ENCODE data around the gene PRR36. TPM values are rescaled to one million over a fixed set of nuclear protein-coding genes. Genes with fewer than 3 reads are reported as not detected.

The PRR36 gene
- total RNA-seq, 1 experiment from 2014 or later: 11.7 TPM

DNA sequence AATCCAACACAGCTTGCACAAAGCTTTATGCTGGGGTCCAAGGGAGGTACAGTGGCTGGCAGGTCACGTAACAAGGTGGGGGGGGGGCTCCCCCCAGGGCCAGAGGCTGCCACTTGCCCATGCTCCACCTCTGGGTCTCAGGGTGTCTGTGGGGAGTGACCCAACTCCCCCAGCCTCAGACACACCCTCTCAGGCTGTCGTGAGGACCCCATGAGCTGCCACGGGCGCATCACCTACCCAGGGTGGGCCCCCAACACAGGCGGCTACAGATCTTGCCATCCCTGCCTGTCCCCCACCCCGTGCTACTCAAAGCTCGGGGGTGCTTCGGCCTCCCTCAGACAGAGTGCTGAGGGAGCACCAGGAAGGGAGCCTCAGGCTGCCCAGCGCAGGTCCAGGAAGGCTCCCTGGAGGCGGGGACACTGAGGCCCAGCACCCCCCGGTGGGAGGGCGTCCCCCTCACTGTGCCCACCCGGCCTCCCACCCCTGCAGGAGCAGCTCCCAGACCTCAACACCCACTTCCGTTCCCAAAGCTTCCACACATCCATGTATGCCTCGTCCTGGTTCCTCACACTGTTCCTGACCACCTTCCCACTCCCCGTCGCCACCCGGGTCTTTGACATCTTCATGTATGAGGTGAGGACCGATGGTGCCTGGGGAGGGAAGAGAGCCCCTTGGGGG is 23.1 kb downstream of the PRR36 start:
- BruUV-seq (replicated peaks): no TSS peak
- Mint-ChIP-seq H3K36me3 (ENCODE audit: insufficient read depth, unreplicated experiment) (peaks cover 8% of the 10 kb centered on the region), H3K4me1 (ENCODE audit: low read depth, unreplicated experiment) (peaks cover 13% of the 10 kb centered on the region), H3K27ac (ENCODE audit: unreplicated experiment) (no peak overlapping the region), H3K4me3 (ENCODE audit: low read depth, unreplicated experiment) (no peak overlapping the region), H3K27me3 (ENCODE audit: unreplicated experiment) (no peaks in the 10 kb centered on the region), H3K9me3 (ENCODE audit: low read depth, unreplicated experiment) (no peaks in the 10 kb centered on the region)
- intact Hi-C loops (cut with micrococcal nuclease; ENCODE audit: unreplicated experiment): no loop called here
- CTCF ChIA-PET: no interaction called here
- no peak for DNase-seq
- TF ChIP-seq, protein P1, sequence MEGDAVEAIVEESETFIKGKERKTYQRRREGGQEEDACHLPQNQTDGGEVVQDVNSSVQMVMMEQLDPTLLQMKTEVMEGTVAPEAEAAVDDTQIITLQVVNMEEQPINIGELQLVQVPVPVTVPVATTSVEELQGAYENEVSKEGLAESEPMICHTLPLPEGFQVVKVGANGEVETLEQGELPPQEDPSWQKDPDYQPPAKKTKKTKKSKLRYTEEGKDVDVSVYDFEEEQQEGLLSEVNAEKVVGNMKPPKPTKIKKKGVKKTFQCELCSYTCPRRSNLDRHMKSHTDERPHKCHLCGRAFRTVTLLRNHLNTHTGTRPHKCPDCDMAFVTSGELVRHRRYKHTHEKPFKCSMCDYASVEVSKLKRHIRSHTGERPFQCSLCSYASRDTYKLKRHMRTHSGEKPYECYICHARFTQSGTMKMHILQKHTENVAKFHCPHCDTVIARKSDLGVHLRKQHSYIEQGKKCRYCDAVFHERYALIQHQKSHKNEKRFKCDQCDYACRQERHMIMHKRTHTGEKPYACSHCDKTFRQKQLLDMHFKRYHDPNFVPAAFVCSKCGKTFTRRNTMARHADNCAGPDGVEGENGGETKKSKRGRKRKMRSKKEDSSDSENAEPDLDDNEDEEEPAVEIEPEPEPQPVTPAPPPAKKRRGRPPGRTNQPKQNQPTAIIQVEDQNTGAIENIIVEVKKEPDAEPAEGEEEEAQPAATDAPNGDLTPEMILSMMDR (IDR thresholded peaks at IDR 0.05; ENCODE audit: unreplicated experiment): no peak

DNA sequence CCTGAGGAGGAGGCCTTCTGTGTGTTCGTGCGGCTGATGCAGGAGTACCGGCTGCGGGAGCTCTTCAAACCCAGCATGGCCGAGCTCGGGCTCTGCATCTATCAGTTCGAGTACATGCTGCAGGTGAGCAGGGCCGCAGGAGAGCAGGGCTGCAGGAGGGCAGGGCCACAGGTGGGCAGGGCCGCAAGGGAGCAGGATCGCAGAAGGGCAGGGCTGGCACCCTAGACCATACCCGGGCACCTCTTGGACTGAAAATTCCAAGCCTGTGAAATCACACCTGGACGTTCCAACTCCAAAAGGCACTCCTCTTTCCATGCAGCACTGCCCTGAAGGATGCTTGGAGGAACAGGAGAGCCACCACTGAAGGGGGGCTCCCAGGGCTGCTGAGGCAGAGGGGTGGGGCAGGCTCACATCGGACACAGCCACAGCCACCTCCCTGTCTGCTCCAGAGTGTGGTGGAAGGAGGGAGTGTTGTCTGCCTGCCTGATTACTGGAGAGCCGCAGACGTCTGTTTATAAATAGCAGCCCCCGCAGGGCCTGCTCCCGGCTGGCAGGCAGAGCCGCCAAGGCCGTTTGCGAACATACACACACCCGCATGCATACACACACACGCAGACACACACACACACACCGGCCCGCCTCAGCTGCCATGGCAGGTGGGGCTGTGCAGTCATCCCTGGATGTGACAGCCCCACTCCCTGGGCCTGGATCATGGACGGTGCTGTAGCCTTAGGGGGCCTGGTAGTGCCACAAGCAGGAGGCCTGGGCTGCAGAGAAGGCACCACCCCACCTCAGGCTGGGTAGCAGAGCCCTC is 24.0 kb downstream of the PRR36 start:
- BruUV-seq (replicated peaks): no TSS peak
- H3K4me1 Mint-ChIP-seq (ENCODE audit: low read depth, unreplicated experiment): peaks cover 13% of the 10 kb centered on the region
- H3K27ac Mint-ChIP-seq (ENCODE audit: unreplicated experiment): no peak overlapping the region
- no peaks in the 10 kb centered on the region for H3K27me3 Mint-ChIP-seq (ENCODE audit: unreplicated experiment)
- peaks cover 8% of the 10 kb centered on the region for H3K36me3 Mint-ChIP-seq (ENCODE audit: insufficient read depth, unreplicated experiment)
- TF ChIP-seq, protein P1 (IDR thresholded peaks at IDR 0.05; ENCODE audit: unreplicated experiment): no peak
- intact Hi-C loops (cut with micrococcal nuclease; ENCODE audit: unreplicated experiment): no loop called here
- no peak for DNase-seq
- no peaks in the 10 kb centered on the region for H3K9me3 Mint-ChIP-seq (ENCODE audit: low read depth, unreplicated experiment)
- no peak overlapping the region for H3K4me3 Mint-ChIP-seq (ENCODE audit: low read depth, unreplicated experiment)
- CTCF ChIA-PET: no interaction called here

DNA sequence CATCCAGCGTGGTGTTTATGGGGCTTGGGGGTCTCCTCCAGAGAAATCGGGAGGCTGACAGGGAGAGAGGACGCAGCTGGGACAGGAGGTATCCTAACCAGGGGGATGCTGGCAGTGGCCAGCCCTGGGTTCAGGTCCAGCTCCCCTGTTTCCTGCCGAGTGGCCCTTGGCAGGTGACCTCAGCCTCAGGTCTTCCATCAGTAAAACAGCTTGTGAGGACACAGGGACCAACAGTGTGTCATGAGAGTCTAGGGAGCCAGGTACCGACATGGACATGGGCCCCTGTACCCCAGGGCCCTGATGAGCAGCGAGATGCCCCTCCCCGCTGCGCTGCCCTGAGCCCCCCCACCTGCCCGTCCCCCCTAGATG is 24.6 kb downstream of the PRR36 start:
- no TSS peak for BruUV-seq (replicated peaks)
- Mint-ChIP-seq H3K27me3 (ENCODE audit: unreplicated experiment) (no peaks in the 10 kb centered on the region), H3K4me1 (ENCODE audit: low read depth, unreplicated experiment) (peaks cover 13% of the 10 kb centered on the region), H3K9me3 (ENCODE audit: low read depth, unreplicated experiment) (no peaks in the 10 kb centered on the region), H3K36me3 (ENCODE audit: insufficient read depth, unreplicated experiment) (peaks cover 8% of the 10 kb centered on the region), H3K27ac (ENCODE audit: unreplicated experiment) (no peak overlapping the region), H3K4me3 (ENCODE audit: low read depth, unreplicated experiment) (no peak overlapping the region)
- DNase-seq: no peak
- intact Hi-C loops (cut with micrococcal nuclease; ENCODE audit: unreplicated experiment): no loop called here
- TF ChIP-seq, protein P1 (IDR thresholded peaks at IDR 0.05; ENCODE audit: unreplicated experiment): no peak
- CTCF ChIA-PET: no interaction called here

DNA sequence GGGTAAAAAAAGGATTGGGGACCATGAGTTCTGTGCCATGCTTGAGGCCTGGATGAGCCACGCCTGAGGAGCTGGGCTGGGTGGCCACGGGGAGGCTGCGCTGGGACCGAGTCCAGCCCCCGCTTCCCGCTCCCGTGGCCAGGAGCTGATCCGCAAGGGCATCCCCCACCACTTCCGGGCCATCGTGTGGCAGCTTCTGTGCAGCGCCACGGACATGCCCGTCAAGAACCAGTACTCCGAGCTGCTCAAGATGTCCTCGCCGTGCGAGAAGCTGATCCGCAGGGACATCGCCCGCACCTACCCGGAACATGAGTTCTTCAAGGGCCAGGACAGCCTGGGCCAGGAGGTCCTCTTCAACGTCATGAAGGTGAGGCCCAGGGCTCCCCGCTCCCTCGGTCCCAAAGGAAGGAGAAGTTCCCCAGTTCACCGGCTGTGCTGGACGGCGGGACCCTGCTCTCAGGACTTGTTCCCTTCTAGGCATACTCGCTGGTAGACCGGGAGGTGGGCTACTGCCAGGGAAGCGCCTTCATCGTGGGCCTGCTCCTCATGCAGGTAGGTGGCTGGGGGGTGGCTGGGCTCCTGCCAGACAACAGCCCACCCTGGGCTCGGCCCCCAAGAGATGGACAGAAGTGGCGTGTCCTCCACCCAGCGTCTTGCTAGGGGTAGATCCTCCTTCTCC is 25.3 kb downstream of the PRR36 start:
- intact Hi-C loops (cut with micrococcal nuclease; ENCODE audit: unreplicated experiment): no loop called here
- Mint-ChIP-seq H3K27ac (ENCODE audit: unreplicated experiment) (no peak overlapping the region), H3K4me3 (ENCODE audit: low read depth, unreplicated experiment) (no peak overlapping the region), H3K27me3 (ENCODE audit: unreplicated experiment) (no peaks in the 10 kb centered on the region), H3K9me3 (ENCODE audit: low read depth, unreplicated experiment) (no peaks in the 10 kb centered on the region), H3K4me1 (ENCODE audit: low read depth, unreplicated experiment) (peaks cover 13% of the 10 kb centered on the region), H3K36me3 (ENCODE audit: insufficient read depth, unreplicated experiment) (peaks cover 8% of the 10 kb centered on the region)
- TF ChIP-seq, protein P1 (IDR thresholded peaks at IDR 0.05; ENCODE audit: unreplicated experiment): no peak
- CTCF ChIA-PET: interaction anchor here (0.7 kb wide), 1 partner anchor 11 kb away, joined by 3 read pairs; no protein-coding TSS in a partner anchor
- no peak for DNase-seq
- BruUV-seq (replicated peaks): no TSS peak
